CD4-positive, alpha-beta T cell treated with Interleukin-6 at 100 ng/mL for 8 hours (primary cell): ENCODE measurements around the gene SMIM22.

Experiments used
- DNase-seq: peaks from one replicate; pipeline ENCODE4 v3.0.0-alpha.2; 2020; ENCODE audit warnings: mixed read lengths, low spot score

SMIM22 gene

GRCh38 chr16:4814542-4815173 is 19.5 kb downstream of the SMIM22 start:
- DNase-seq, result no peak

- DNase-seq, result no peak
Measured at GRCh38 chr16:4820652-4821051, 25.5 kb downstream of the SMIM22 start.

GRCh38 chr16:4825196-4825595 is 30.0 kb downstream of the SMIM22 start:
- no peak for DNase-seq

GRCh38 chr16:4826526-4826925 is 31.4 kb downstream of the SMIM22 start:
- DNase-seq, result no peak

- DNase-seq, result no peak
Measured at GRCh38 chr16:4826980-4827379, 31.8 kb downstream of the SMIM22 start.

GRCh38 chr16:4828567-4829321 is 33.6 kb downstream of the SMIM22 start:
- no peak for DNase-seq

- DNase-seq, result no peak
Measured at GRCh38 chr16:4830408-4830807, 35.2 kb downstream of the SMIM22 start.

GRCh38 chr16:4831616-4832015 is 36.4 kb downstream of the SMIM22 start:
- DNase-seq, result no peak

GRCh38 chr16:4832698-4833343 is 37.7 kb downstream of the SMIM22 start:
- DNase-seq, result no peak

- DNase-seq, result no peak
Measured at GRCh38 chr16:4833584-4833983, 38.4 kb downstream of the SMIM22 start.

- no peak for DNase-seq
Measured at GRCh38 chr16:4836727-4837126, 41.6 kb downstream of the SMIM22 start.

GRCh38 chr16:4837733-4838501 is 42.7 kb downstream of the SMIM22 start:
- no peak for DNase-seq

- DNase-seq, result no peak
Measured at GRCh38 chr16:4839942-4840341, 44.8 kb downstream of the SMIM22 start.

- no peak for DNase-seq
Measured at GRCh38 chr16:4840984-4841383, 45.8 kb downstream of the SMIM22 start.
